H1 (cell line): ENCODE results near the gene KIN. TPM values are rescaled to one million over a fixed set of nuclear protein-coding genes. Genes with fewer than 3 reads are reported as not detected.

ENCODE experiments used
- CTCF ChIA-PET: fragments of 300-600 bp; sonication (Branson Sonifier 250); formaldehyde crosslinking; loops from one replicate; lab custom pipeline; 2021; ENCODE audit not compliant: partially characterized antibody; lab: Charles Lee
- POLR2A ChIA-PET: fragments of 300-600 bp; sonication (Branson Sonifier 250); formaldehyde crosslinking; loops from one replicate; lab custom pipeline; 2021; ENCODE audit warnings: inconsistent platforms; ENCODE audit not compliant: partially characterized antibody; lab: Charles Lee
- DNase-seq, 2 experiments: peaks; one replicate each; pipeline versions ENCODE4 v3.0.0 to v3.0.0-alpha.2; 2010 to 2022; ENCODE audit warnings: low spot score in 2 of 2, low read depth in 1 of 2, mixed read lengths in 1 of 2
- FAIRE-seq: peaks from 2 replicates; lab custom pipeline; 2011; peaks lifted over from hg19 to GRCh38; lab: Jason Lieb, UNC
- H2AFZ ChIP-seq: 2 replicates; pipeline ENCODE4 v1.8.1; 2012; ENCODE audit warnings: low read length, inconsistent platforms
- H2AK5ac ChIP-seq: 2 replicates; pipeline ENCODE4 v1.6.1; 2013; ENCODE audit warnings: low read depth, low read length
- H2BK120ac ChIP-seq: replicated peaks from 2 replicates; pipeline ENCODE3; 2013; ENCODE audit warnings: low read depth, low read length, inconsistent platforms
- H2BK12ac ChIP-seq: 2 replicates; pipeline ENCODE4 v1.6.1; 2013; ENCODE audit warnings: low read depth, low read length
- H2BK15ac ChIP-seq: 2 replicates; pipeline ENCODE4 v1.6.1; 2013; ENCODE audit warnings: low read length
- H2BK20ac ChIP-seq: 2 replicates; pipeline ENCODE4 v1.6.1; 2013; ENCODE audit warnings: low read length
- H2BK5ac ChIP-seq: 2 replicates; pipeline ENCODE4 v1.6.1; 2013; ENCODE audit warnings: low read depth, low read length
- H3K14ac ChIP-seq: 2 replicates; pipeline ENCODE4 v1.6.1; 2013; ENCODE audit warnings: inconsistent platforms; ENCODE audit not compliant: insufficient read length
- H3K18ac ChIP-seq: 2 replicates; pipeline ENCODE4 v1.6.1; 2013; ENCODE audit warnings: low read length; ENCODE audit errors: extremely low read depth
- H3K23ac ChIP-seq: 2 replicates; pipeline ENCODE4 v1.6.1; 2013; ENCODE audit warnings: inconsistent platforms; ENCODE audit not compliant: insufficient read length
- H3K23me2 ChIP-seq: 2 replicates; pipeline ENCODE4 v1.6.1; 2013; ENCODE audit warnings: low read depth, low read length
- H3K27ac ChIP-seq: 2 replicates; pipeline ENCODE4 v1.6.1; 2011; ENCODE audit warnings: low read depth, low read length, inconsistent platforms
- H3K27me3 ChIP-seq, 4 experiments: replicated peaks in 1 of 4; 1 replicate in 1 of 4; 2 replicates in 3 of 4; pipeline versions ENCODE4 v1.6.1 to v1.8.1; 2011 to 2013; ENCODE audit warnings: low read length in 3 of 4, mild to moderate bottlenecking in 3 of 4, inconsistent platforms in 2 of 4, mixed read lengths in 2 of 4, moderate library complexity in 1 of 4; ENCODE audit not compliant: control insufficient read depth in 3 of 4, insufficient read depth in 3 of 4; ENCODE audit errors: extremely low read depth in 1 of 4
- H3K36me3 ChIP-seq, 4 experiments: 2 replicates each; pipeline versions ENCODE4 v1.6.1 to v1.8.1; 2011 to 2013; ENCODE audit warnings: mild to moderate bottlenecking in 4 of 4, low read length in 3 of 4, moderate library complexity in 2 of 4, control low read depth in 1 of 4, inconsistent platforms in 1 of 4; ENCODE audit not compliant: insufficient read depth in 4 of 4, control insufficient read depth in 2 of 4
- H3K4ac ChIP-seq: replicated peaks from 2 replicates; pipeline ENCODE3; 2013; ENCODE audit warnings: low read length, low read depth, mixed read lengths, inconsistent platforms; ENCODE audit not compliant: insufficient read length
- H3K4me1 ChIP-seq, 4 experiments: replicated peaks in 1 of 4; 1 replicate in 1 of 4; 2 replicates in 3 of 4; pipeline versions ENCODE4 v1.6.1 to v1.8.1; 2011 to 2013; ENCODE audit warnings: low read length in 3 of 4, inconsistent platforms in 2 of 4, mixed read lengths in 1 of 4; ENCODE audit not compliant: insufficient read depth in 4 of 4, control insufficient read depth in 3 of 4
- H3K4me2 ChIP-seq, 2 experiments: 2 replicates each; pipeline versions ENCODE4 v1.6.1 to v1.8.1; 2011 to 2013; ENCODE audit warnings: low read depth in 2 of 2, low read length in 2 of 2, control low read depth in 1 of 2, inconsistent platforms in 1 of 2, mild to moderate bottlenecking in 1 of 2; ENCODE audit not compliant: insufficient read depth in 1 of 2
- H3K4me3 ChIP-seq, 4 experiments: fragments of 200-600, 300-600 bp in 1 of 4; sonication (generic), shearing (Covaris generic), sonication (Bioruptor Twin) in 1 of 4; 2 replicates each; pipeline versions ENCODE4 v1.5.1 to v1.8.1; 2011 to 2016; ENCODE audit warnings: low read length in 4 of 4, low read depth in 3 of 4, control low read depth in 2 of 4, inconsistent platforms in 2 of 4, mild to moderate bottlenecking in 2 of 4, mixed read lengths in 1 of 4, moderate library complexity in 1 of 4; ENCODE audit not compliant: insufficient read depth in 2 of 4; ENCODE audit errors: extremely low read depth in 1 of 4
- H3K56ac ChIP-seq: replicated peaks from 2 replicates; pipeline ENCODE3; 2013; ENCODE audit warnings: low read depth, mild to moderate bottlenecking, mixed read lengths, low read length, inconsistent platforms; ENCODE audit not compliant: insufficient read length
- H3K79me1 ChIP-seq: 2 replicates; pipeline ENCODE4 v1.6.1; 2013; ENCODE audit warnings: low read depth, low read length, control low read depth
- H3K79me2 ChIP-seq, 2 experiments: 2 replicates each; pipeline versions ENCODE4 v1.6.1 to v1.8.1; 2012 to 2013; ENCODE audit warnings: low read length in 2 of 2, mild to moderate bottlenecking in 2 of 2, inconsistent platforms in 1 of 2; ENCODE audit not compliant: insufficient read depth in 2 of 2, control insufficient read depth in 1 of 2
- H3K9ac ChIP-seq, 4 experiments: replicated peaks in 1 of 4; 1 replicate in 1 of 4; 2 replicates in 3 of 4; pipeline versions ENCODE4 v1.6.1 to v1.8.1; 2011 to 2013; ENCODE audit warnings: low read depth in 3 of 4, low read length in 3 of 4, control low read depth in 2 of 4, mild to moderate bottlenecking in 2 of 4, moderate library complexity in 2 of 4, inconsistent platforms in 1 of 4; ENCODE audit errors: extremely low read depth in 1 of 4
- H3K9me3 ChIP-seq, 2 experiments: 2 replicates each; pipeline versions ENCODE4 v1.6.1 to v1.8.1; 2012 to 2013; ENCODE audit warnings: mild to moderate bottlenecking in 2 of 2, moderate library complexity in 2 of 2, control low read depth in 1 of 2, inconsistent platforms in 1 of 2, low read depth in 1 of 2, low read length in 1 of 2, mixed read lengths in 1 of 2; ENCODE audit not compliant: insufficient read depth in 2 of 2
- H4K20me1 ChIP-seq, 2 experiments: replicated peaks in 1 of 2; 2 replicates each; pipeline versions ENCODE3 to v1.8.1; 2011 to 2013; ENCODE audit warnings: inconsistent platforms in 2 of 2, low read length in 2 of 2, mild to moderate bottlenecking in 1 of 2; ENCODE audit not compliant: insufficient read depth in 2 of 2, control insufficient read depth in 1 of 2
- H4K5ac ChIP-seq: 2 replicates; pipeline ENCODE4 v1.6.1; 2013; ENCODE audit warnings: low read length, low read depth, mixed read lengths, inconsistent platforms; ENCODE audit not compliant: insufficient read length
- H4K8ac ChIP-seq: 2 replicates; pipeline ENCODE4 v1.8.0; 2013; ENCODE audit warnings: mild to moderate bottlenecking, moderate library complexity, low read length, inconsistent platforms; ENCODE audit not compliant: insufficient read depth; ENCODE audit errors: extremely low read depth
- H4K91ac ChIP-seq: replicated peaks from 2 replicates; pipeline ENCODE3; 2013; ENCODE audit warnings: low read length, mixed read lengths, inconsistent platforms; ENCODE audit not compliant: insufficient read length
- HDAC2 ChIP-seq, 2 experiments: fragments of 300-600 bp in 1 of 2; sonication (generic) in 1 of 2; IDR thresholded peaks; 2 replicates each; pipeline ENCODE4 v1.6.1; 2011 to 2012; ENCODE audit warnings: low read depth in 2 of 2, low read length in 2 of 2, mild to moderate bottlenecking in 2 of 2, moderate library complexity in 2 of 2, borderline replicate concordance in 1 of 2, inconsistent platforms in 1 of 2
- TAF7 ChIP-seq: optimal IDR thresholded peaks from 2 replicates; pipeline ENCODE3; 2011; ENCODE audit warnings: low read depth, mild to moderate bottlenecking, inconsistent platforms, low read length, moderate library complexity, borderline replicate concordance
- WGBS, 2 experiments: shearing (Covaris generic) in 1 of 2; methylation state at CpG; one replicate each; pipeline versions ENCODE4 v1.1.6 to v1.1.7; 2013 to 2015; ENCODE audit warnings: low lambda C conversion rate in 2 of 2, mixed read lengths in 2 of 2, inconsistent platforms in 1 of 2, low coverage in 1 of 2, missing lambda C conversion rate in 1 of 2; ENCODE audit not compliant: insufficient replicate concordance in 2 of 2, insufficient coverage in 1 of 2, insufficient read length in 1 of 2; ENCODE audit errors: extremely low coverage in 1 of 2, missing lambda C conversion rate in 1 of 2; 5-methylcytosine and 5-hydroxymethylcytosine counted together
- polyA plus RNA-seq, 7 experiments: library from polyadenylated mRNA; depleted of rRNA in 3 of 7; stranded (reverse) in 5 of 7; unstranded in 2 of 7; fragments of >200 nt in 5 of 7; fragments of 200-250 nt in 2 of 7; gene quantifications; 1 replicate in 5 of 7; 2 replicates in 1 of 7; 4 replicates in 1 of 7; pipeline versions ENCODE4 v1.2.1 to v1.2.3, GENCODE V29; 2011 to 2013; ENCODE audit warnings: missing spikeins in 2 of 7, mixed read lengths in 2 of 7
- total RNA-seq: library from RNA; stranded (reverse); fragmentation: NEBNext Ultra II Directional; extraction: Animal tissue kit (Norgen Biotek cat#: 25700); gene quantifications from 2 replicates; pipeline ENCODE4 v1.2.1, GENCODE V29; 2021

The KIN gene
- total and polyA plus RNA-seq, 2 of the 8 experiments (the other 6 are each of a cell fraction or from before 2014, with no cell fraction given): 3.7 to 16.5 TPM

- Histone ChIP-seq H3K23ac (no peak overlapping the region), H2BK20ac (no peak overlapping the region), H2AFZ (no peak overlapping the region), H3K27me3 (no peaks in the 10 kb centered on the region), H4K91ac (no peak overlapping the region), H3K79me2 (no peaks in the 10 kb centered on the region), H3K27ac (no peak overlapping the region), H2BK15ac (no peak overlapping the region), H3K14ac (no peak overlapping the region), H3K4me1 (no peaks in the 10 kb centered on the region)
- POLR2A ChIA-PET: no interaction called here
- TF ChIP-seq TAF7: no peak
- TF ChIP-seq HDAC2 (IDR thresholded peaks at IDR 0.05; ENCODE audit: borderline replicate concordance in 1 of 2, low read depth in 2 of 2, low read length in 2 of 2): no peak
- TF ChIP-seq, all 59 proteins: peak for 0
- Histone ChIP-seq H4K5ac (no peak overlapping the region), H3K23me2 (no peaks in the 10 kb centered on the region), H3K56ac (no peak overlapping the region), H3K4me2 (no peak overlapping the region), H3K9ac (no peak overlapping the region), H2AK5ac (no peak overlapping the region), H3K36me3 (no peaks in the 10 kb centered on the region), H3K4me3 (no peak overlapping the region), H2BK120ac (no peak overlapping the region), H3K9me3 (no peaks in the 10 kb centered on the region), H4K8ac (no peak overlapping the region), H3K79me1 (no peaks in the 10 kb centered on the region), H2BK5ac (no peak overlapping the region), H3K4ac (no peak overlapping the region), H3K18ac (no peak overlapping the region), H4K20me1 (no peaks in the 10 kb centered on the region), H2BK12ac (no peak overlapping the region)
- CTCF ChIA-PET: interaction anchor here (0.6 to 1.5 kb wide), 4 partner anchors 20 to 1785 kb away, joined by 3 to 5 read pairs (median 4); no protein-coding TSS in a partner anchor
- FAIRE-seq: no peak
- no peak for DNase-seq
- 78% methylated on average over 4 of the region's 4 CpGs; no CpG with 5 or more reads in 1 of the 2 experiments for WGBS, 2 experiments
Measured at GRCh38 chr10:7707102-7707501, 80.7 kb downstream of the KIN start.
